HL-60 (cell line): ENCODE data around the gene GTF2IRD1.

Experiments used
- DNase-seq, 2 experiments: peaks; one replicate each; pipeline ENCODE4 v3.0.0-alpha.2; 2010 to 2020; ENCODE audit warnings: low read depth in 1 of 2, low spot score in 1 of 2
- H3K27ac ChIP-seq: fragments of 250-450 bp; sonication (Bioruptor Pico); replicated peaks from 2 replicates; pipeline ENCODE4 v1.5.1; 2020; ENCODE audit warnings: mild to moderate bottlenecking, moderate library complexity
- H3K27me3 ChIP-seq: fragments of 250-450 bp; sonication (Bioruptor Pico); 2 replicates; pipeline ENCODE4 v1.5.1; 2021; ENCODE audit warnings: mild to moderate bottlenecking, moderate library complexity; ENCODE audit not compliant: insufficient read depth, poor library complexity, severe bottlenecking
- H3K4me3 ChIP-seq: replicated peaks from 2 replicates; pipeline ENCODE4 v1.5.1; 2011; ENCODE audit warnings: mild to moderate bottlenecking, control low read depth, low read length; ENCODE audit not compliant: insufficient read depth
- CTCF ChIP-seq: IDR thresholded peaks from one replicate; pipeline ENCODE4 v1.5.1; 2011; ENCODE audit warnings: low read length, control low read depth, inconsistent platforms; ENCODE audit not compliant: insufficient read depth
- GABPA ChIP-seq: IDR thresholded peaks from 2 replicates; pipeline ENCODE4 v1.6.1; 2012; ENCODE audit warnings: low read depth
- POLR2AphosphoS5 ChIP-seq: IDR thresholded peaks from 2 replicates; pipeline ENCODE4 v1.6.1; 2012; ENCODE audit warnings: low read depth
- REST ChIP-seq: IDR thresholded peaks from 2 replicates; pipeline ENCODE4 v1.6.1; 2012; ENCODE audit warnings: low read depth; ENCODE audit not compliant: insufficient replicate concordance
- SPI1 ChIP-seq: IDR thresholded peaks from 2 replicates; pipeline ENCODE4 v1.6.1; 2012; ENCODE audit warnings: low read depth, mild to moderate bottlenecking, borderline replicate concordance

The GTF2IRD1 gene

GRCh38 chr7:74498354-74498753, 44.6 kb downstream of the GTF2IRD1 start:
- Histone ChIP-seq H3K4me3 (no peak overlapping the region), H3K27me3 (no peaks in the 10 kb centered on the region), H3K27ac (no peak overlapping the region)
- DNase-seq = no peak
- no peak for TF ChIP-seq GABPA
- no peak for TF ChIP-seq POLR2AphosphoS5
- no peak for TF ChIP-seq REST
- no peak for TF ChIP-seq SPI1
- TF ChIP-seq CTCF = no peak

GRCh38 chr7:74498996-74499834, 45.5 kb downstream of the GTF2IRD1 start:
- TF ChIP-seq POLR2AphosphoS5 (no peak), REST (no peak), CTCF (no peak), GABPA (no peak), SPI1 (no peak)
- DNase-seq = no peak
- H3K27me3 ChIP-seq = no peaks in the 10 kb centered on the region
- H3K27ac ChIP-seq = no peak overlapping the region
- H3K4me3 ChIP-seq = no peak overlapping the region

GRCh38 chr7:74499835-74500388, 46.2 kb downstream of the GTF2IRD1 start:
- no peak for DNase-seq
- H3K4me3 ChIP-seq = no peak overlapping the region
- H3K27ac ChIP-seq = no peak overlapping the region
- H3K27me3 ChIP-seq = no peaks in the 10 kb centered on the region
- TF ChIP-seq REST (no peak), SPI1 (no peak), GABPA (no peak), POLR2AphosphoS5 (no peak), CTCF (no peak)
